ENCODE data around the gene TBX21. TPM values are rescaled to one million over a fixed set of nuclear protein-coding genes. Genes with fewer than 3 reads are reported as not detected.
A peak's percentile ranks its signal among the peaks of the same experiment; 100 is the strongest.

Gene TBX21
- total RNA-seq, 4 donors from 2014 or later: 1.1 to 4.5 (median 2.9) TPM; not detected in 1

GRCh38 chr17:47686276-47686635 is 46.8 kb upstream of the TBX21 start:
- DNase-seq: no peak
- intact Hi-C loops (cut with DNase I): no loop called here
- no peak for TF ChIP-seq POLR2A (IDR thresholded peaks at IDR 0.05)
- no peak for TF ChIP-seq CTCF (IDR thresholded peaks at IDR 0.05)
- Histone ChIP-seq H3K27ac (peak overlapping the region in 2 of 4 donors; percentile 48 to 63), H3K9me3 (no peaks in the 10 kb centered on the region), H3K4me3 (no peak overlapping the region), H3K4me1 (peaks cover 0 to 26% (median 10%) of the 10 kb centered on the region in 3 donors), H3K36me3 (peaks cover 0 to 45% (median 18%) of the 10 kb centered on the region in 3 donors), H3K27me3 (no peaks in the 10 kb centered on the region)
- 67% methylated on average over 1 of the region's 1 CpG for WGBS, 2 donors

GRCh38 chr17:47686664-47687327 is 46.2 kb upstream of the TBX21 start:
- Histone ChIP-seq H3K27ac (peak overlapping the region in 2 of 4 donors; percentile 48 to 63), H3K4me1 (peaks cover 0 to 26% (median 10%) of the 10 kb centered on the region in 3 donors), H3K4me3 (no peak overlapping the region), H3K9me3 (no peaks in the 10 kb centered on the region), H3K36me3 (peaks cover 0 to 40% (median 13%) of the 10 kb centered on the region in 3 donors), H3K27me3 (no peaks in the 10 kb centered on the region)
- TF ChIP-seq CTCF (IDR thresholded peaks at IDR 0.05) (no peak), POLR2A (IDR thresholded peaks at IDR 0.05) (no peak)
- intact Hi-C loops (cut with DNase I): no loop called here
- DNase-seq: no peak
- 77 to 81% methylated on average over 7 of the region's 7 CpGs for WGBS, 2 donors

- no peak for TF ChIP-seq CTCF (IDR thresholded peaks at IDR 0.05)
- no peak for TF ChIP-seq POLR2A (IDR thresholded peaks at IDR 0.05)
- H3K36me3 ChIP-seq: peaks cover 0 to 35% (median 8%) of the 10 kb centered on the region in 3 donors
- no peak for DNase-seq
- no peaks in the 10 kb centered on the region for H3K27me3 ChIP-seq
- intact Hi-C loops (cut with DNase I): no loop called here
- H3K9me3 ChIP-seq: no peaks in the 10 kb centered on the region
- H3K27ac ChIP-seq: peak overlapping the region in 1 of 4 donors; percentile 63
- H3K4me3 ChIP-seq: no peak overlapping the region
- peaks cover 0 to 30% (median 10%) of the 10 kb centered on the region in 3 donors for H3K4me1 ChIP-seq
Measured at GRCh38 chr17:47687328-47687690, 45.7 kb upstream of the TBX21 start.

- Histone ChIP-seq H3K36me3 (peaks cover 0 to 30% (median 4%) of the 10 kb centered on the region in 3 donors), H3K27me3 (no peaks in the 10 kb centered on the region), H3K4me1 (peaks cover 3 to 34% (median 13%) of the 10 kb centered on the region in 3 donors), H3K9me3 (no peaks in the 10 kb centered on the region), H3K4me3 (no peak overlapping the region), H3K27ac (peak overlapping the region in 1 of 4 donors; percentile 63)
- TF ChIP-seq CTCF (IDR thresholded peaks at IDR 0.05) (no peak), POLR2A (IDR thresholded peaks at IDR 0.05) (no peak)
- intact Hi-C loops (cut with DNase I): no loop called here
- 64 to 82% methylated on average over 1 of the region's 1 CpG for WGBS, 2 donors
- DNase-seq: no peak
Measured at GRCh38 chr17:47687748-47688147, 45.3 kb upstream of the TBX21 start.

- no peaks in the 10 kb centered on the region for H3K27me3 ChIP-seq
- H3K27ac ChIP-seq: no peak overlapping the region
- H3K4me3 ChIP-seq: no peak overlapping the region
- peaks cover 11 to 52% (median 19%) of the 10 kb centered on the region in 3 donors for H3K4me1 ChIP-seq
- H3K36me3 ChIP-seq: peaks cover 0 to 8% (median 0%) of the 10 kb centered on the region in 3 donors
- no peaks in the 10 kb centered on the region for H3K9me3 ChIP-seq
- TF ChIP-seq POLR2A (IDR thresholded peaks at IDR 0.05) (no peak), CTCF (IDR thresholded peaks at IDR 0.05) (no peak)
- WGBS, 2 donors: 61 to 67% methylated on average over 3 of the region's 3 CpGs
- DNase-seq: no peak
- intact Hi-C loops (cut with DNase I): loop anchor here (10.0 kb wide), 1 partner anchor 115 kb away; no protein-coding TSS in a partner anchor
Measured at GRCh38 chr17:47690121-47690520, 42.9 kb upstream of the TBX21 start.
